ENCODE measurements around the gene ANXA9. TPM values are rescaled to one million over a fixed set of nuclear protein-coding genes. Genes with fewer than 3 reads are reported as not detected.

ANXA9 gene
- total RNA-seq, 2 experiments from 2014 or later = 0.27 to 0.28 TPM

Other genes starting within 250 kb of the ANXA9 start
- gene CTSS, start 216.5 kb upstream of the ANXA9 start, total RNA-seq = 10 to 100 TPM; 31.4 to 44.8 TPM
- gene CTSK, start 174.0 kb upstream of the ANXA9 start, total RNA-seq = 1 to 10 TPM; 1.5 to 2.1 TPM
- gene ARNT, start 105.7 kb upstream of the ANXA9 start, total RNA-seq = 10 to 100 TPM; 30.4 to 35.6 TPM
- gene CTXND2, start 95.2 kb upstream of the ANXA9 start, total RNA-seq = not detected
- 10 to 100 TPM; 48.8 to 52.7 TPM for gene SETDB1, start 55.9 kb upstream of the ANXA9 start, total RNA-seq
- gene CERS2, start 7.5 kb upstream of the ANXA9 start, total RNA-seq = 100 to 1,000 TPM; 134 to 151 TPM
- gene MINDY1, start 24.6 kb downstream of the ANXA9 start, total RNA-seq = 10 to 100 TPM; 16.2 to 20.3 TPM
- 10 to 100 TPM; 13.6 to 18.6 TPM for gene PRUNE1, start 26.2 kb downstream of the ANXA9 start, total RNA-seq
- gene BNIPL, start 54.3 kb downstream of the ANXA9 start, total RNA-seq = 1 to 10 TPM in 1 of 2 experiments, under 1 TPM in 1; 0.98 to 1.6 TPM
- gene C1orf56, start 65.5 kb downstream of the ANXA9 start, total RNA-seq = 1 to 10 TPM; 1.3 to 1.5 TPM
- 100 to 1,000 TPM in 1 of 2 experiments, 10 to 100 TPM in 1; 95.4 to 101 TPM for gene CDC42SE1, start 77.3 kb downstream of the ANXA9 start, total RNA-seq
- 1 to 10 TPM; 3.3 to 4.4 TPM for gene MLLT11, start 78.1 kb downstream of the ANXA9 start, total RNA-seq
- 10 to 100 TPM; 16.6 to 19.2 TPM for gene GABPB2, start 88.5 kb downstream of the ANXA9 start, total RNA-seq
- gene SEMA6C, start 164.3 kb downstream of the ANXA9 start, total RNA-seq = 1 to 10 TPM; 3.2 to 3.5 TPM
- gene TNFAIP8L2, start 174.4 kb downstream of the ANXA9 start, total RNA-seq = 10 to 100 TPM; 18.4 to 19.2 TPM
- 1 to 10 TPM; 4.3 to 5.1 TPM for gene LYSMD1, start 183.6 kb downstream of the ANXA9 start, total RNA-seq
- 10 to 100 TPM; 64.3 to 90.8 TPM for gene SCNM1, start 183.9 kb downstream of the ANXA9 start, total RNA-seq
- gene TMOD4, start 193.7 kb downstream of the ANXA9 start, total RNA-seq = 1 to 10 TPM in 1 of 2 experiments, under 1 TPM in 1; 0.69 to 2.3 TPM
- 10 to 100 TPM; 77.1 to 77.8 TPM for gene VPS72, start 207.9 kb downstream of the ANXA9 start, total RNA-seq
- gene PIP5K1A, start 216.3 kb downstream of the ANXA9 start, total RNA-seq = 10 to 100 TPM; 74.5 to 85.1 TPM

Data from activated CD4-positive, alpha-beta T cell treated with anti-CD3 and anti-CD28 coated beads for 36 hours (primary cell).